SU-DHL-6 (cell line): Measurements from ENCODE around the gene PIGZ.

Experiments used
- H2AFZ ChIP-seq: fragments of 200-600 bp; sonication (generic); 2 replicates; pipeline ENCODE4 v1.6.1; 2014; ENCODE audit warnings: low read depth, mild to moderate bottlenecking, moderate library complexity, mixed read lengths, antibody characterized with exemption, low read length; ENCODE audit not compliant: severe bottlenecking
- H3F3A ChIP-seq: fragments of 200-600 bp; shearing (Covaris generic); 2 replicates; pipeline ENCODE4 v1.6.0; 2016; ENCODE audit warnings: antibody characterized with exemption, mild to moderate bottlenecking; ENCODE audit not compliant: insufficient read depth
- H3K27ac ChIP-seq: fragments of 200-600 bp; sonication (generic); 2 replicates; pipeline ENCODE4 v1.5.1; 2016; ENCODE audit warnings: low read depth, mild to moderate bottlenecking, low read length, moderate library complexity, mixed read lengths
- H3K27me3 ChIP-seq: fragments of 200-600 bp; sonication (generic), shearing (Covaris generic); 2 replicates; pipeline ENCODE4 v1.6.0; 2014; ENCODE audit warnings: mild to moderate bottlenecking, low read length
- H3K36me3 ChIP-seq: fragments of 200-600 bp; sonication (generic); 2 replicates; pipeline ENCODE4 v1.6.1; 2014; ENCODE audit warnings: mild to moderate bottlenecking, low read length, mixed read lengths
- H3K4me2 ChIP-seq: fragments of 300-600, 200-600 bp; shearing (Covaris generic), sonication (generic); 2 replicates; pipeline ENCODE4 v1.6.0; 2014; ENCODE audit warnings: low read length, low read depth, mild to moderate bottlenecking; ENCODE audit not compliant: poor library complexity, severe bottlenecking
- H3K4me3 ChIP-seq: fragments of 200-600 bp; sonication (generic); 2 replicates; pipeline ENCODE4 v1.5.1; 2014; ENCODE audit warnings: antibody characterized with exemption, low read length, mild to moderate bottlenecking, mixed read lengths; ENCODE audit not compliant: insufficient read depth, poor library complexity, severe bottlenecking
- H3K79me2 ChIP-seq: fragments of 200-600 bp; sonication (generic); 2 replicates; pipeline ENCODE4 v1.6.1; 2014; ENCODE audit warnings: mild to moderate bottlenecking, low read length, moderate library complexity; ENCODE audit not compliant: insufficient read depth
- H3K9ac ChIP-seq: fragments of 200-600 bp; sonication (generic); 2 replicates; pipeline ENCODE4 v1.7.0; 2014; ENCODE audit warnings: mild to moderate bottlenecking, low read length
- H3K9me2 ChIP-seq: fragments of 200-600 bp; sonication (generic); replicated peaks from 2 replicates; pipeline ENCODE4 v1.6.1; 2014; ENCODE audit warnings: low read length; ENCODE audit not compliant: insufficient read depth
- H3K9me3 ChIP-seq: fragments of 200-600 bp; sonication (generic); 2 replicates; pipeline ENCODE4 v1.6.1; 2014; ENCODE audit warnings: low read length, mixed read lengths; ENCODE audit not compliant: insufficient read depth
- H4K20me1 ChIP-seq: fragments of 200-600 bp; sonication (generic); 2 replicates; pipeline ENCODE4 v1.6.1; 2014; ENCODE audit warnings: low read depth, mild to moderate bottlenecking, antibody characterized with exemption, low read length, moderate library complexity, mixed read lengths
- EZH2phosphoT487 ChIP-seq: fragments of 200-600 bp; sonication (generic), shearing (Covaris generic); conservative IDR thresholded peaks from 2 replicates; pipeline ENCODE4 v1.6.1; 2018; ENCODE audit warnings: mild to moderate bottlenecking, antibody characterized with exemption, low read length, moderate library complexity, mixed read lengths
- TF ChIP-seq, protein P1 (sequence below): fragments of 200-600 bp; sonication (generic); IDR thresholded peaks from one replicate; pipeline ENCODE4 v1.5.1; 2017; ENCODE audit warnings: antibody characterized with exemption, mild to moderate bottlenecking, low read length, moderate library complexity; ENCODE audit not compliant: insufficient read depth, poor library complexity, severe bottlenecking

The PIGZ gene

DNA sequence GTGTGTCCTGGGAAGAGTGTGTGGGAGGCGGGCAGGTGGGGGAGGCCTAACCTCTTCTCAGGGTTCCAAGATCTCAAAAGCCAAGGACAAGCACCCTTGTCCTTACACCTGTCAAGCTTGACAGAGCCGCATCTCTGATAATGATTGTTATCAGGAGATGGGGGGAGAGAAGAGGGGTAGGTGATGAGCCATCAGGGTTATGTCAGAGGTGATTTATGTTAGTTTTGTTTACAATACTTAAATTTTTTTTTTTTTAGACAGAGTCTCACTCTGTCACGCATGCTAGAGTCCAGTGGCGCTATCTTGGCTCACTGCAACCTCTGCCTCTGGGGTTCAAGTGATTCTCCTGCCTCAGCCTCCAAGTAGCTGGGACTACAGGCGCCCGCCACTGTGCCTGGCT, 18.9 kb downstream of the PIGZ start:
- Histone ChIP-seq H3K79me2 (no peaks in the 10 kb centered on the region), H3K4me3 (no peak overlapping the region), H2AFZ (no peak overlapping the region), H3K27me3 (no peaks in the 10 kb centered on the region), H3K9ac (no peak overlapping the region), H3K9me2 (no peaks in the 10 kb centered on the region), H3K36me3 (no peaks in the 10 kb centered on the region), H3F3A (no peaks in the 10 kb centered on the region), H3K9me3 (no peaks in the 10 kb centered on the region), H4K20me1 (no peaks in the 10 kb centered on the region), H3K27ac (no peak overlapping the region), H3K4me2 (no peak overlapping the region)
- TF ChIP-seq EZH2phosphoT487 = no peak
- TF ChIP-seq, protein P1, sequence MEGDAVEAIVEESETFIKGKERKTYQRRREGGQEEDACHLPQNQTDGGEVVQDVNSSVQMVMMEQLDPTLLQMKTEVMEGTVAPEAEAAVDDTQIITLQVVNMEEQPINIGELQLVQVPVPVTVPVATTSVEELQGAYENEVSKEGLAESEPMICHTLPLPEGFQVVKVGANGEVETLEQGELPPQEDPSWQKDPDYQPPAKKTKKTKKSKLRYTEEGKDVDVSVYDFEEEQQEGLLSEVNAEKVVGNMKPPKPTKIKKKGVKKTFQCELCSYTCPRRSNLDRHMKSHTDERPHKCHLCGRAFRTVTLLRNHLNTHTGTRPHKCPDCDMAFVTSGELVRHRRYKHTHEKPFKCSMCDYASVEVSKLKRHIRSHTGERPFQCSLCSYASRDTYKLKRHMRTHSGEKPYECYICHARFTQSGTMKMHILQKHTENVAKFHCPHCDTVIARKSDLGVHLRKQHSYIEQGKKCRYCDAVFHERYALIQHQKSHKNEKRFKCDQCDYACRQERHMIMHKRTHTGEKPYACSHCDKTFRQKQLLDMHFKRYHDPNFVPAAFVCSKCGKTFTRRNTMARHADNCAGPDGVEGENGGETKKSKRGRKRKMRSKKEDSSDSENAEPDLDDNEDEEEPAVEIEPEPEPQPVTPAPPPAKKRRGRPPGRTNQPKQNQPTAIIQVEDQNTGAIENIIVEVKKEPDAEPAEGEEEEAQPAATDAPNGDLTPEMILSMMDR = no peak

DNA sequence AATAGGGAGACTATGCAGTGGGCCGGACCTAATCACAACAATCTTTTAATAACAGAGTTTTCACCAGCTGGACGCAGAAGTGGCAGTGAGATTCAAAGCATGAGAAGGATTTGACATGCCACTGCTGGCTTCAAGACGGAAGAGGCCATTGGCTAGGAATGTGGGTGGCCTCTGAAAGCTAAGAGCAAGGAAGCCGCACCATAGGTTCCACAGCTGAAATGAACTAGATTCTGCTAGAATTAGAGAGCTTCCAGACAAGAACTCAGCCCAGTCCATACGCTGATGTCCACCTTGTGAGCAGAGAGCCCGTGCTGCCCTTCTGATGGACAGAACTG, 19.4 kb downstream of the PIGZ start:
- Histone ChIP-seq H3K27me3 (no peaks in the 10 kb centered on the region), H3K4me3 (no peak overlapping the region), H3K9ac (no peak overlapping the region), H3K9me3 (no peaks in the 10 kb centered on the region), H3K9me2 (no peaks in the 10 kb centered on the region), H3K4me2 (no peak overlapping the region), H3K36me3 (no peaks in the 10 kb centered on the region), H3F3A (no peaks in the 10 kb centered on the region), H2AFZ (no peak overlapping the region), H3K27ac (no peak overlapping the region), H4K20me1 (no peaks in the 10 kb centered on the region), H3K79me2 (no peaks in the 10 kb centered on the region; the same call in 1 of the 2 replicates)
- TF ChIP-seq, protein P1 = no peak
- TF ChIP-seq EZH2phosphoT487 = no peak

DNA sequence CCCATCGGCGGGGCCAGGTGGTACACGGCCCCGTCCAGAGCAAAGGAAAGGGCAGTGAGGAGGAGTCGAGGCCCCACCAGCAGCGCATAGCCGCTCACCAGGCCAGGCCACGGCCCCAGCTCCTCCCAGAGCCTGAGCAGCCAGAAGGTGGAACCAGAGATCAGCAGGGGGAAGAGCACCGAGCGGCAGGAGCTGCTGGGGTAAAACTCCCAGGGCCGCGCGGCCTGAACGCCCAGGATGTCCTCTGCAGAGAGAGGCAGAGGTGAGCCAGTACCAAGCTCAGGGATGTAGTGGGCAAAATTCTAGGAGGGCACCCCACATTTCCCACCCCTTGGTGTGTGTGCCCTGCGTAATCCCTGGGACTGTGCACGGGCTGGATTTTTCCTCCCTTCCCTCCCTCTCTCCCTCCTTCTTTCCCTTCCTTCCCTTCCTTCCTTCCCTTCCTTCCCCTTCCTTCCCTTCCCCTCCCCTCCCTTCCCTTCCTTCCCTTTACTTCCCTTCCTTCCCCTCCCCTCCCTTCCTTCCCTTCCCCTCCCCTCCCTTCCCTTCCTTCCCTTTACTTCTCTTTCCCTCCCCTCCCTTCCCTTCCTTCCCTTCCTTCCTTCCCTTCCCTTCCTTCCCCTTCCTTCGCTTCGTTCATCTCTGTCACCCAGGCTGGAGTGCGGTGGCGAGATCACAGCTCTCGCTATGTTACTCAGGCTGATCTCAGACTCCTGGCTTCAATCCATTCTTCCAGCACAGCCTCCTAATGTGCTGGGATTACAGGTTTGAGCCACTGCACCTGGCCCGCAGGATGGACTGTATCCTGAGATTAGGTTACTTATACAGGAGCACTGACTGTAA, 20.0 kb downstream of the PIGZ start:
- no peak overlapping the region for H2AFZ ChIP-seq

More for the DNA sequence above, 20.0 kb downstream of the PIGZ start:
- TF ChIP-seq, protein P1 = no peak
- no peak for TF ChIP-seq EZH2phosphoT487
- Histone ChIP-seq H3K27ac (no peak overlapping the region), H3K9ac (no peak overlapping the region), H3K4me2 (no peak overlapping the region), H3K27me3 (no peaks in the 10 kb centered on the region), H3K79me2 (peaks cover 2% of the 10 kb centered on the region), H3K4me3 (no peak overlapping the region), H4K20me1 (no peaks in the 10 kb centered on the region), H3K9me2 (no peaks in the 10 kb centered on the region), H3F3A (no peaks in the 10 kb centered on the region), H3K36me3 (no peaks in the 10 kb centered on the region), H3K9me3 (no peaks in the 10 kb centered on the region)
